NCI-H2196 treated with DMSO at 0.1 percent for 48 hours (cell line): Measurements from ENCODE around the gene SMCO4.
A peak's percentile ranks its signal among the peaks of the same experiment; 100 is the strongest.
"Not testable (repeated sequence)": the region's sequence is repeated elsewhere in the genome, so short reads cannot be mapped to it uniquely, and the experiment has no call there.

Experiments
- DNase-seq: peaks from one replicate; lab custom pipeline; 2025; ENCODE audit not compliant: unreplicated experiment; lab: John Stamatoyannopoulos, UW

SMCO4 gene

GRCh38 chr11:93543292-93543977, at the start of gene SMCO4:
Gene SMCO4 (minus strand): TSS chr11:93543391. CDS start chr11:93479189, 64,202 bp downstream.
- peak; percentile 44 for DNase-seq

GRCh38 chr11:93591247-93591898, 48.2 kb upstream of the SMCO4 start:
- no peak for DNase-seq

- DNase-seq, result no peak
Observed at GRCh38 chr11:93589347-93589746, 46.2 kb upstream of the SMCO4 start.

- DNase-seq, result no peak
Observed at GRCh38 chr11:93587858-93588581, 44.8 kb upstream of the SMCO4 start.

GRCh38 chr11:93587425-93587824, 44.2 kb upstream of the SMCO4 start:
- not testable (repeated sequence) for DNase-seq

- DNase-seq, result no peak
Observed at GRCh38 chr11:93585758-93586157, 42.6 kb upstream of the SMCO4 start.

GRCh38 chr11:93583490-93583889, 40.3 kb upstream of the SMCO4 start:
- no peak for DNase-seq

GRCh38 chr11:93579187-93579751, 36.1 kb upstream of the SMCO4 start:
- DNase-seq, result no peak

GRCh38 chr11:93577286-93577685, 34.1 kb upstream of the SMCO4 start:
- no peak for DNase-seq

GRCh38 chr11:93576870-93577269, 33.7 kb upstream of the SMCO4 start:
- not testable (repeated sequence) for DNase-seq

- DNase-seq, result no peak
Observed at GRCh38 chr11:93574638-93575220, 31.5 kb upstream of the SMCO4 start.

GRCh38 chr11:93573184-93573583, 30.0 kb upstream of the SMCO4 start:
- no peak for DNase-seq

GRCh38 chr11:93572621-93573020, 29.4 kb upstream of the SMCO4 start:
- DNase-seq, result no peak

GRCh38 chr11:93572171-93572570, 29.0 kb upstream of the SMCO4 start:
- no peak for DNase-seq

- DNase-seq, result no peak
Observed at GRCh38 chr11:93571612-93572011, 28.4 kb upstream of the SMCO4 start.

GRCh38 chr11:93570759-93571413, 27.7 kb upstream of the SMCO4 start:
- DNase-seq, result no peak

GRCh38 chr11:93569496-93569895, 26.3 kb upstream of the SMCO4 start:
- no peak for DNase-seq

GRCh38 chr11:93568726-93569125, 25.5 kb upstream of the SMCO4 start:
- no peak for DNase-seq

GRCh38 chr11:93567401-93567895, 24.3 kb upstream of the SMCO4 start:
- peak; percentile 7 for DNase-seq

GRCh38 chr11:93564895-93565294, 21.7 kb upstream of the SMCO4 start:
- DNase-seq, result no peak

GRCh38 chr11:93563857-93564256, 20.7 kb upstream of the SMCO4 start:
- no peak for DNase-seq
